LNCAP (cell line): ENCODE data around the gene TOPAZ1.

ENCODE experiments used
- CTCF ChIP-seq: fragments of 450-650 bp; IDR thresholded peaks from 2 replicates; pipeline ENCODE4 v1.5.1; 2017; ENCODE audit warnings: mild to moderate bottlenecking

TOPAZ1 gene

GRCh38 chr3:44248152-44248551, 6.5 kb downstream of the TOPAZ1 start:
- TF ChIP-seq CTCF, result no peak

- TF ChIP-seq CTCF, result no peak
These were observed 10.8 kb downstream of the TOPAZ1 start for GRCh38 chr3:44252332-44252959.

- TF ChIP-seq CTCF, result no peak
These were observed 17.7 kb downstream of the TOPAZ1 start for GRCh38 chr3:44259404-44259803.

- TF ChIP-seq CTCF, result no peak
These were observed 22.5 kb downstream of the TOPAZ1 start for GRCh38 chr3:44264146-44264545.

- no peak for TF ChIP-seq CTCF
These were observed 24.1 kb downstream of the TOPAZ1 start for GRCh38 chr3:44265815-44266214.

- TF ChIP-seq CTCF, result no peak
These were observed 30.5 kb downstream of the TOPAZ1 start for GRCh38 chr3:44272191-44272590.

- TF ChIP-seq CTCF, result no peak
These were observed 36.2 kb downstream of the TOPAZ1 start for GRCh38 chr3:44277925-44278324.

GRCh38 chr3:44280077-44280476, 38.4 kb downstream of the TOPAZ1 start:
- no peak for TF ChIP-seq CTCF
